Upper lobe of right lung (tissue), 1 donor: ENCODE data around the gene PFKFB3. TPM values are rescaled to one million over a fixed set of nuclear protein-coding genes. Genes with fewer than 3 reads are reported as not detected.

Experiments used
- ATAC-seq: fragments of 200-7000 bp; cut with Tn5 transposase; one replicate; pipeline ENCODE4 v1.9.1; 2020; ENCODE audit warnings: mild to moderate bottlenecking, moderate library complexity
- DNase-seq: peaks from one replicate; pipeline ENCODE4 v3.0.0-alpha.2; 2020
- H3K27ac ChIP-seq: fragments of 200-600 bp; one replicate; pipeline ENCODE4 v1.8.0; 2022
- H3K27me3 ChIP-seq: fragments of 200-600 bp; one replicate; pipeline ENCODE4 v1.8.0; 2022; ENCODE audit warnings: mild to moderate bottlenecking
- H3K36me3 ChIP-seq: fragments of 200-600 bp; one replicate; pipeline ENCODE4 v1.8.0; 2022
- H3K4me1 ChIP-seq: fragments of 200-600 bp; one replicate; pipeline ENCODE4 v1.8.0; 2022
- H3K4me3 ChIP-seq: fragments of 200-600 bp; one replicate; pipeline ENCODE4 v1.8.0; 2022; ENCODE audit warnings: mild to moderate bottlenecking
- H3K9me3 ChIP-seq: fragments of 200-600 bp; one replicate; pipeline ENCODE4 v1.8.0; 2022
- intact Hi-C: fragments of 100-400 bp; cut with DNase I; formaldehyde crosslinking; loops from one replicate; pipeline ENCODE4 v1.11.0; 2022
- total RNA-seq: library from RNA; stranded (reverse); fragmentation: NEBNext Ultra II Directional; extraction: Animal tissue kit (Norgen Biotek cat#: 25700); gene quantifications from one replicate; pipeline ENCODE4 v1.2.1, GENCODE V29; 2021
- TF ChIP-seq, protein P1 (sequence below): fragments of 200-600 bp; IDR thresholded peaks from one replicate; pipeline ENCODE4 v1.8.0; 2022; ENCODE audit warnings: antibody characterized with exemption
- donor health status: DM: no; HTN: yes; CAD: no; lungs with severe emphysema.

The PFKFB3 gene
- total RNA-seq, 1 donor from 2014 or later: 77.2 TPM

DNA sequence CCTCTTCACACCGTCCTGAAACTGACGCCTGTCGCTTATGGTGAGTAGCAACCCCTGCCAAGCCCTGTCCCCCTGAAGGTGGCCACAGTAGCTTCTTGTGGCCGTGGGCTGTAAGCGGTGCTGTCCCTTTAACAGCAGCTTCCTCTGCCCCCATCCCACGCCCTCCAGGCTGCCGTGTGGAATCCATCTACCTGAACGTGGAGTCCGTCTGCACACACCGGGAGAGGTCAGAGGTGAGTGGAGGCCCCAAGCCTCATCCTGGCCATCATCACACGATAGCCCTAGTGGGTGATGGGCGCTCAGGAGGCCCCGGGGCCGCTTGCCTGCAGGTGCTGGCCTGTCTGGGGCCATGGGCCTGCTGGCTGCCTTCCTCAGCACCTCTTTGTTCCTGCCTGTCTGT lies 21.2 kb downstream of the PFKFB3 start:
- H3K27ac ChIP-seq: no peak overlapping the region

DNA sequence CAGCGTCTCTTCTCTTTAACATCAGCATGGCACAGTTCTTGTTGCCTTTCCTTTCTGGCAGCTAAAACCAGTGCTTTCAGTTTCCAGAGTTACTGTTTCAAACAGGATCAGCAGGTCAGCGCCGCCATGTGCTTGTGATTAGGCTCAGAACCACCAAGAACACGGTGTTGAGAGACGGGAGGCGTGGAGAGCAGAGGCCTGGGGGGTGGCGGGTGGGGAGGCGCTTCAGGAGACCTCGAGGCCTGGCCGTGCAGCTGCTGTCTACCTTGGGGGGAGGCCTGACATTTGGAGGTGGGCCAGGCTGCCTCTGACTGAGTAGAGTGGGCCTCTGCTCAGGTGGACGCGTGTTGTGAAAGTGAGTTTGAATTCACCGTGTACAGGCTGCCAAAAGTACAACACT lies 22.0 kb downstream of the PFKFB3 start:
- intact Hi-C loops: no loop called here
- Histone ChIP-seq H3K4me1 (no peaks in the 10 kb centered on the region), H3K9me3 (no peaks in the 10 kb centered on the region), H3K27ac (no peak overlapping the region), H3K4me3 (no peak overlapping the region), H3K27me3 (no peaks in the 10 kb centered on the region), H3K36me3 (peaks cover 100% of the 10 kb centered on the region)
- ATAC-seq (no peak), DNase-seq (no peak)
- TF ChIP-seq, protein P1, sequence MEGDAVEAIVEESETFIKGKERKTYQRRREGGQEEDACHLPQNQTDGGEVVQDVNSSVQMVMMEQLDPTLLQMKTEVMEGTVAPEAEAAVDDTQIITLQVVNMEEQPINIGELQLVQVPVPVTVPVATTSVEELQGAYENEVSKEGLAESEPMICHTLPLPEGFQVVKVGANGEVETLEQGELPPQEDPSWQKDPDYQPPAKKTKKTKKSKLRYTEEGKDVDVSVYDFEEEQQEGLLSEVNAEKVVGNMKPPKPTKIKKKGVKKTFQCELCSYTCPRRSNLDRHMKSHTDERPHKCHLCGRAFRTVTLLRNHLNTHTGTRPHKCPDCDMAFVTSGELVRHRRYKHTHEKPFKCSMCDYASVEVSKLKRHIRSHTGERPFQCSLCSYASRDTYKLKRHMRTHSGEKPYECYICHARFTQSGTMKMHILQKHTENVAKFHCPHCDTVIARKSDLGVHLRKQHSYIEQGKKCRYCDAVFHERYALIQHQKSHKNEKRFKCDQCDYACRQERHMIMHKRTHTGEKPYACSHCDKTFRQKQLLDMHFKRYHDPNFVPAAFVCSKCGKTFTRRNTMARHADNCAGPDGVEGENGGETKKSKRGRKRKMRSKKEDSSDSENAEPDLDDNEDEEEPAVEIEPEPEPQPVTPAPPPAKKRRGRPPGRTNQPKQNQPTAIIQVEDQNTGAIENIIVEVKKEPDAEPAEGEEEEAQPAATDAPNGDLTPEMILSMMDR: no peak

More for the DNA sequence above, 21.2 kb downstream of the PFKFB3 start:
- H3K36me3 ChIP-seq: peaks cover 100% of the 10 kb centered on the region
- no peaks in the 10 kb centered on the region for H3K9me3 ChIP-seq
- DNase-seq: no peak
- TF ChIP-seq, protein P1: no peak
- no peaks in the 10 kb centered on the region for H3K27me3 ChIP-seq
- no peaks in the 10 kb centered on the region for H3K4me1 ChIP-seq
- ATAC-seq: no peak
- H3K4me3 ChIP-seq: no peak overlapping the region
- intact Hi-C loops: no loop called here

DNA sequence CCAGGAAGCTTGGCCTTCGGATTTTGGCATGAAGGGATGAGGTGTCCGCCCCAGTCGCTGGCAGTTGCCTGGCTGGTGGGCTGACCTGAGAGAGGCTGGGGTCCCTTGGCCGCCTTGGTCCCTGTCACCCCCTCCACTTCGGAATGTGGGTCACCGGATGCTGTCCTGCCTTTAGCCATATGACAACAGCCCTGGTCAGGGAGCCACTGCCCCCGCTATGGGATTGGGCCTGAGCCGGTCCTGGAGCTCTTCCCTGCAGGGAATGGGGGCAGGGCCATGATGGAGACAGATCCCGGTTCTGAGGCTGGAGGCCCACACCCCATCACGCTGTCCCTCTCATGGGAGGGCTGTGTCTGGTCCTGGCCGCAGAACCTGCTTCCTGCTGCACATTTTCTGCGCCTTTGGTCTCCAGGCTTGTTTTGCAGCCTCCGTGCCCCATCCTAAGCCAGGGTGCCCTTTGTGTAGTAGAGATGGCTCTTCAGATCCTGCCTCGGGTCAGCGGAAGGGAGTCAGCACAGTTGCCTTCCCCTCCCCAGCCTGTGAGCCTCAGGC lies 22.6 kb downstream of the PFKFB3 start:
- DNase-seq (no peak), ATAC-seq (no peak)
- Histone ChIP-seq H3K9me3 (no peaks in the 10 kb centered on the region), H3K4me3 (no peak overlapping the region), H3K27me3 (no peaks in the 10 kb centered on the region), H3K4me1 (no peaks in the 10 kb centered on the region), H3K36me3 (peaks cover 100% of the 10 kb centered on the region), H3K27ac (no peak overlapping the region)
- TF ChIP-seq, protein P1: no peak
- intact Hi-C loops: no loop called here

DNA sequence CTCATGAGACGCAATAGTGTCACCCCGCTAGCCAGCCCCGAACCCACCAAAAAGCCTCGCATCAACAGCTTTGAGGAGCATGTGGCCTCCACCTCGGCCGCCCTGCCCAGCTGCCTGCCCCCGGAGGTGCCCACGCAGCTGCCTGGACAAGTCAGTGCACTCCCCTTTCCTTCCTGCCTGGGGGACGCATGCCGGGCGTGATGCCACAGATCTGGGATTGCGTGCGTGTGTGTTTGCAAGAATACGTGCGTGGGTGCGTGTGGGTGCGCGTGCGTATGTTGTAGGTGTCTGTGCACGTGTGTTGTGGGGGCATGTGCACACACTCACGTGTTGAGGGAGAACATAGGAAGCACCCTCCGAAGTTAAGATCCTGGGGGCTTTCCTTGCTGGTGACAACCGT lies 23.5 kb downstream of the PFKFB3 start:
- peaks cover 100% of the 10 kb centered on the region for H3K36me3 ChIP-seq
- DNase-seq: no peak
- TF ChIP-seq, protein P1: no peak
- H3K4me1 ChIP-seq: no peaks in the 10 kb centered on the region
- no peak overlapping the region for H3K4me3 ChIP-seq
- intact Hi-C loops: no loop called here
- no peaks in the 10 kb centered on the region for H3K9me3 ChIP-seq
- no peak overlapping the region for H3K27ac ChIP-seq
- ATAC-seq: no peak
- H3K27me3 ChIP-seq: no peaks in the 10 kb centered on the region

DNA sequence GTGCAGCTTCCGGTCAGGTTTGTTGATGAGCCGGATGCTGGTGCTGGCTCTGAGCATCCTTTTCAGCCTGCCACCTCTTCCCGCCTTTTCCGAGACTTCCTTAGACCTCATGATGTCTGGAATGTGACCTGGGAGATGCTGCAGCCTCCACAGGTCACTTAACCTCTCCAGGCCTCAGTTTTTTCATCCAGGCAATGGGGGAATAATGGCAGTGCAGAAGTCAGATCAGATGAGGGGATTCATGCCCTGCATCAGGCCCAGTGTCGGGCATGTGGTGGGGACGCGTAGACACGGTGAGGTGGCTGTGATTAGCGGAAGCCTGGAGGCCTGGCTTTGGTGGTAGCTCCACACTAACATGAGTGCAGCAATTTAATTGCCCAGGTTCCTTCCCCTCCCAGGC lies 24.6 kb downstream of the PFKFB3 start:
- Histone ChIP-seq H3K27me3 (no peaks in the 10 kb centered on the region), H3K9me3 (no peaks in the 10 kb centered on the region), H3K36me3 (peaks cover 100% of the 10 kb centered on the region), H3K4me1 (no peaks in the 10 kb centered on the region), H3K4me3 (no peak overlapping the region), H3K27ac (no peak overlapping the region)
- DNase-seq (no peak), ATAC-seq (no peak)
- intact Hi-C loops: no loop called here
- TF ChIP-seq, protein P1: no peak

DNA sequence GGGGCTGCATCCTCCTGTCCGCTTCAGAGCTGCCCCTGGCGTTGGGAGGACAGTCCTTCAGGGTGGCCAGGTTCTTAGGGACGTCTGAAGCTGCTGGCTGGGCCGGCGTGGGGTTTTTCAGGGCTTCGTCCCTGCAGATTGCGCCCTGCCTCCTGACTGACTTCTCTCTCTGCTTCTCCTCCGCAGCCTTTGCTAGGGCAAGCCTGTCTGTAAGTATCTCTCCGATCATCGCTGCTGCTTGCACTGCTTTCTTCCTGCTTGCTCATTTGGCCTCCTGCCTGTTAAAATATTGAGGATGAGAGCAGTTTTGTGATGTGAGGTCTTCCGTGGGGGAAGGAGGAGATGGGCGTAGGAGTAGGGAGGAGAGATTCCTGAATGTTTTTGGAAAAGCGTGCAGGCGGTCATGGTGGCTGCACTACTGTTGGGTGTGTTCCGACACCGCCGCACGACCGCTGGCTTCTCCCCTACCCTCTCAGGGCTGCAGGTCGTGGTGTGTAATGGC lies 25.3 kb downstream of the PFKFB3 start:
- ATAC-seq (no peak), DNase-seq (no peak)
- Histone ChIP-seq H3K27ac (no peak overlapping the region), H3K36me3 (peaks cover 100% of the 10 kb centered on the region), H3K4me3 (no peak overlapping the region), H3K27me3 (no peaks in the 10 kb centered on the region), H3K9me3 (no peaks in the 10 kb centered on the region), H3K4me1 (no peaks in the 10 kb centered on the region)
- TF ChIP-seq, protein P1: no peak
- intact Hi-C loops: no loop called here
